Aorta (tissue), 5 donors: ENCODE data around the gene FREM2. TPM values are rescaled to one million over a fixed set of nuclear protein-coding genes. Genes with fewer than 3 reads are reported as not detected.

Experiments
- ATAC-seq: fragments of 200-7000 bp; cut with Tn5 transposase; one replicate; pipeline ENCODE4 v1.9.1; 2022; ENCODE audit warnings: moderate library complexity; ENCODE audit not compliant: low FRiP score
- DNase-seq, 2 donors: peaks; one replicate each; pipeline ENCODE4 v3.0.0-alpha.2; 2020
- H3K27ac ChIP-seq, 2 donors: one replicate each; pipeline ENCODE4 v1.5.1; 2013; ENCODE audit warnings: low read length in 2 of 2, mild to moderate bottlenecking in 2 of 2, moderate library complexity in 2 of 2, control low read depth in 1 of 2, inconsistent platforms in 1 of 2, low read depth in 1 of 2
- H3K27me3 ChIP-seq, 2 donors: one replicate each; pipeline ENCODE4 v1.6.1; 2013; ENCODE audit warnings: control low read depth in 1 of 2, low read length in 1 of 2, mild to moderate bottlenecking in 1 of 2, moderate library complexity in 1 of 2; ENCODE audit not compliant: insufficient read depth in 2 of 2, control insufficient read depth in 1 of 2
- H3K36me3 ChIP-seq, 2 donors: one replicate each; pipeline ENCODE4 v1.6.1; 2013; ENCODE audit warnings: control low read depth in 1 of 2, low read length in 1 of 2, mild to moderate bottlenecking in 1 of 2; ENCODE audit not compliant: insufficient read depth in 2 of 2, control insufficient read depth in 1 of 2
- H3K4me1 ChIP-seq, 2 donors: one replicate each; pipeline ENCODE4 v1.6.1; 2013; ENCODE audit warnings: low read length in 2 of 2, control low read depth in 1 of 2, mild to moderate bottlenecking in 1 of 2, moderate library complexity in 1 of 2; ENCODE audit not compliant: insufficient read depth in 2 of 2, control insufficient read depth in 1 of 2
- H3K4me3 ChIP-seq, 2 donors: one replicate each; pipeline ENCODE4 v1.5.1; 2013; ENCODE audit warnings: low read length in 2 of 2, control low read depth in 1 of 2, mild to moderate bottlenecking in 1 of 2
- H3K9me3 ChIP-seq: one replicate; pipeline ENCODE4 v1.6.1; 2013; ENCODE audit warnings: mild to moderate bottlenecking, low read length; ENCODE audit not compliant: control insufficient read depth
- WGBS, 2 donors: extraction: QIAGEN DNeasy Blood & Tissue Kit; methylation state at CpG; one replicate each; pipeline ENCODE4 v1.1.7; 2013; 5-methylcytosine and 5-hydroxymethylcytosine counted together
- intact Hi-C, 2 donors: fragments of 100-400 bp; cut with DNase I; formaldehyde crosslinking; loops; one replicate each; pipeline versions ENCODE4 v1.14.2 to v1.15.0; 2022
- polyA plus RNA-seq, 2 donors: library from polyadenylated mRNA; stranded (reverse); fragments of 200-250 nt; gene quantifications; one replicate each; pipeline ENCODE4 v1.2.3, GENCODE V29; 2013
- total RNA-seq, 2 donors: library from RNA; stranded (reverse); fragmentation: NEBNext Ultra II Directional; extraction: Animal tissue kit (Norgen Biotek cat#: 25700); gene quantifications; one replicate each; pipeline ENCODE4 v1.2.1, GENCODE V29; 2021
- donor health status: healthy with polysubstance abuse.
- donor health status: Bipolar disorder and iron deficiency.
- donor health status: DM: no; HTN: no; CAD: no.
- donor health status: DM: no; HTN: no; CAD: no.
- donor health status: DM: yes; HTN: yes; CAD: no.

FREM2 gene
- total and polyA plus RNA-seq, 4 donors, result 0.16 to 0.18 TPM; not detected in 2

DNA sequence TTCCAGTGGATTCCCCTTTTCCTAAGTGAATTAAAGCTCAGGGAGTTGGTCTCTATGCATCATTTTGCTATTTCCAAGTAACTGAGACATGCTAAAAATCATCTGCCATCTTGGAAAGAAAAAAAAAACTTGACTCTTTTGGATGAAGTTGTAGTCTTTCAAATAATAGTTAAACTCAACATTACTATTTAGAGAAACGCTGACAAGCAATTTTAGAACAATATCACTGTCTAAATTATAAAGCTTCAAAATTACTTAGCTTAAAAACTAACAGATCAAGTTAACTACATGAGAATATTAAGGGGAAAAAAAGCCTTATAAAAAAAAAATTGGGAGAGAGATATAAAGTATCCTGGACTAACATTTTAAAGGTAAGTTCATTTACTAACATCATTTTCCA, 235.3 kb downstream of the FREM2 start:
- Histone ChIP-seq H3K27me3 (peaks cover 0 to 2% of the 10 kb centered on the region in 2 donors), H3K36me3 (no peaks in the 10 kb centered on the region), H3K27ac (no peak overlapping the region), H3K4me1 (no peaks in the 10 kb centered on the region), H3K9me3 (no peaks in the 10 kb centered on the region), H3K4me3 (no peak overlapping the region)
- DNase-seq (no peak), ATAC-seq (no peak)
- 76 to 84% methylated on average over 1 of the region's 1 CpG for WGBS, 2 donors
- intact Hi-C loops, result no loop called here

DNA sequence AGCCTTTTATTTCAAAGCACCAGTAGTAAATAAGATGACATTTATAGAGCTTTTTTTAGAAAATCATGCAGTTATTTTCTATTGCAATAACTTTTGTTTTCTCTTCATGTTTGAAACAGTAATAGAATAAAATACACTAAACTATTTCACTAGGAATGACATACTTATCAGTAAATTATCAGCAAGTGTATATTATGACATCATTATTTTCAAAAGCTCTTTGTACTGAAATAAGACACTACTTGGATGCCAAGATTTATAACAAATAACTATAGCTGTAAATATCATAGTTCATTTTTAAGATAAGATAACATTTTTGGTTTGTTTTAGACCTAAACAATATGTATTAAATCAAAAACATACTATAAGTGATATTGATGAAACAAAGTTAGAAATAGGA, 246.9 kb downstream of the FREM2 start:
- Histone ChIP-seq H3K27me3 (no peaks in the 10 kb centered on the region), H3K9me3 (no peaks in the 10 kb centered on the region), H3K4me3 (no peak overlapping the region), H3K36me3 (no peaks in the 10 kb centered on the region), H3K4me1 (no peaks in the 10 kb centered on the region), H3K27ac (no peak overlapping the region)
- intact Hi-C loops, result no loop called here
- no peak for DNase-seq
- ATAC-seq, result no peak
